Measurements from ENCODE around the gene ZSWIM1. TPM values are rescaled to one million over a fixed set of nuclear protein-coding genes. Genes with fewer than 3 reads are reported as not detected.
A peak's percentile ranks its signal among the peaks of the same experiment; 100 is the strongest.
"Not testable (repeated sequence)": the region's sequence is repeated elsewhere in the genome, so short reads cannot be mapped to it uniquely, and the experiment has no call there.

The ZSWIM1 gene
- total RNA-seq, 1 experiment from 2014 or later = 10.2 TPM

DNA sequence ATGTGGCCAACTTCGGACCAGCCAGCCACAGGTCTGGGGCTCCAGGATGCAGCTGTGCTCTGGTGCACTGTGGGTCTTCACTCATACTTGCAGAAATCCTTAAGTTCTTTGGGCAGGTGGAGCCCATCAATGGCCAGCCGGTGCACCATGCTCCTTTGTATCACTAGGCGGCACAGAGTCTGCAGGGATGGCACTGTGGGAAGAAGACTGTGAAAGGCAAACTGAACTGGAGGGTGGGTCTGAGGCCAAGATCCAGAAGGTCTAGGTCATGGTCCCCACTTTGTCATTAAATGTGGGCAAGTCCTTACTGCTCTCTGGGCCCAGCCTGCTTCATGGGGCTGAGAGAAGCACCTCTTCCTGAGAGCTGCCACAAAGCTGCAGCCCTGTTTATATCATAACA is 7.7 kb downstream of the ZSWIM1 start:
- DNase-seq (ENCODE audit: low spot score) = no peak

DNA sequence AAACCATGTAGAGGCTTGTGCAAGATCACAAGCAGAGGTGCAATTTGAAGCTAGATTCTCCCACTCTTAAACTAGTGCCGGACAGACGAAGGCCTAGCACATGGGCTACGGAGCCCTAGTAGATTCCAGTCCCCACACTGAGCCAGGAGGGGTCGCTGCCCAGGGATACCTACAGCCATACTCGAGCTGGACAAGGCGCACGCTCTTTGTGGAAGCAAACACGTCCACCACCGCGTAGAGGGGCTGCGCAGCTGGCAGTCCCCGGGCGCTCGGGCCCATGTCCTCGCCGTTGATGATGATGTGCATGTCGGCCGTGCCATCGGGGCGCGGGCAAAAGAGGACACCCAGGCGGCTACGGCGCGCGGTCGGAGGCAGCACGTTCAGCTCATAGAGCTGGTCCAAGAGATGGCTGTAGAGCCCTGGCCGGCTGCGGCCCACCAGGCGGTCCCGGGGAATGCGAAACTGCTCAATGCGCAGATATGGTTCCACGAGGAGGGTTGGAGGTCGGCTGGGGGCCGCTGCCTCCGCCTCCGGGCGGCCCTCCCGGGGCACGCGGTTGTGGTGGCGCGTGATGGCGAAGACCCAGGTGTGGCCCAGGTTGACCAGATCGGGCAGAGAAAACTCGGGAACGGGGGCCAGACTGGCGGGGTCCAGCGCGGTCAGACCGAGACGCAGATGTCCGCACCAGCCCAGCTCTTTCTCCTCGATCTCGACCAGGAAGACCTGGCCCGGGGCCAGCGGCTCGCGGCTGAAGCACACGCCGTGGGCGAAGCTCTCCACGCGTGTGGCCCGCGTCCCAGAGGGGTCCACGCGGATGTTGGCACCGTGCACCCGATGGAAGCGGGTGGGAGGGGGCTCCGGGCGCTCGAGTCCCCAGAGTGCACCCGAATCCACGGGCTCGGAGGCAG is 9.3 kb downstream of the ZSWIM1 start:
- DNase-seq (ENCODE audit: low spot score) = no peak

DNA sequence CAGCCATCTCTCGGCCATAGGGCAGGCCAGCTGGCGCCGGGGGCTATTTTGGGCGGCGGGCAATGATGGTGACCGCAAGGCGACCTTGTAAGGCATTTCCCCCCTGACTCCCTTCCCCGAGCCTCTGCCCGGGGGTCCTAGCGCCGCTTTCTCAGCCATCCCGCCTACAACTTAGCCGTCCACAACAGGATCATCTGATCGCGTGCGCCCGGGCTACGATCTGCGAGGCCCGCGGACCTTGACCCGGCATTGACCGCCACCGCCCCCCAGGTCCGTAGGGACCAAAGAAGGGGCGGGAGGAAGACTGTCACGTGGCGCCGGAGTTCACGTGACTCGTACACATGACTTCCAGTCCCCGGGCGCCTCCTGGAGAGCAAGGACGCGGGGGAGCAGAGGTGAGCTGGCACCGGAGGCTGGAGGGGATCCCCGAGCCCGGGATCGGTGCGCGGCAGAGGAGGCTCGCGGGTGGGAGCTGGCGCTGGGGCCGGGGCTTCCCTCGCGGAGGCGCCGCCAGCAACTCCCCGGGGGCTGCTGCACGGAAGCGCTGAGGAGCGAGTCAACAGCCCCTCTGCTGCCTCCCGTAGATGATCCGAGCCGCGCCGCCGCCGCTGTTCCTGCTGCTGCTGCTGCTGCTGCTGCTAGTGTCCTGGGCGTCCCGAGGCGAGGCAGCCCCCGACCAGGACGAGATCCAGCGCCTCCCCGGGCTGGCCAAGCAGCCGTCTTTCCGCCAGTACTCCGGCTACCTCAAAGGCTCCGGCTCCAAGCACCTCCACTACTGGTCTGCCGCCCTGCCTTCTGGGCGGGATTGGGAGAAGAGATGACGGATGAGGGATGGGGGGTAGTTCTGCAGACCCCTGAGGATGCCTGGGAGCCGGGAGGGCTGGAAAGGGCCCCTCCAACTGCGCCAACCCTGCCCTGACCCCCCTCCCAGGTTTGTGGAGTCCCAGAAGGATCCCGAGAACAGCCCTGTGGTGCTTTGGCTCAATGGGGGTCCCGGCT is 10.3 kb downstream of the ZSWIM1 start, which contains the start of the genes CTSA and NEURL2:
TSS of gene CTSA (plus strand) at position 351 of the 999 bp plus-strand sequence. CDS start at position 585, 234 bp downstream.
TSS of gene NEURL2 (minus strand) at position 224 of the 999 bp plus-strand sequence. CDS start at position 7, 217 bp downstream.
- DNase-seq (ENCODE audit: low spot score) = peak; percentile 78

DNA sequence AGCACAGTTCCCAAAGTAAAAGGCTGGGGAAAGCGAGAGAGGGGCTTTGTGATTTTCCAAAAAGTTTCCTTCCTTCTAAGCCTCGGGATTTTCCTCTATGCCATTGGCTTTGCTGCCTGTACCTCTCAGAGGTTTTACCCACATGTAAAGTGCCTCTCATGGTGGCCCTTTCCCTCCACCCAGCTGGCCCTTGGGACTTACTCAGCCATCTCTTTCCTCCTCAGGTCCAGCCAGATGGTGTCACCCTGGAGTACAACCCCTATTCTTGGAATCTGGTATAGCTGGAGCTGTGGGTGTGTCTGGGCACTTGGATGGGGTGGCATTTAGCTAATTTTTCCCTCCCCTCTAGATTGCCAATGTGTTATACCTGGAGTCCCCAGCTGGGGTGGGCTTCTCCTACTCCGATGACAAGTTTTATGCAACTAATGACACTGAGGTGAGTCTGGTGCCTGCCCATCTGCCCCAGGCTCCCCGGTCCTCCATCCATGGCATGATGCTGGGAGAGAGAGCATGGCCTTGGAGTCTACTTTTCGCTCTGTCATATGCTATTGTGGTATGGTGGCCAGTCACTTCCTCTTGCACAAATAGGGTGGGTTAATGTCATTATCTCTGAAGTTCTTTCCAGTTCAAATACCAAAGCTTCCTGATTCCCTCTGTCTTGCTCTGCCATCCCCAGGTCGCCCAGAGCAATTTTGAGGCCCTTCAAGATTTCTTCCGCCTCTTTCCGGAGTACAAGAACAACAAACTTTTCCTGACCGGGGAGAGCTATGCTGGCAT is 11.2 kb downstream of the ZSWIM1 start:
- no peak for DNase-seq (ENCODE audit: low spot score)

DNA sequence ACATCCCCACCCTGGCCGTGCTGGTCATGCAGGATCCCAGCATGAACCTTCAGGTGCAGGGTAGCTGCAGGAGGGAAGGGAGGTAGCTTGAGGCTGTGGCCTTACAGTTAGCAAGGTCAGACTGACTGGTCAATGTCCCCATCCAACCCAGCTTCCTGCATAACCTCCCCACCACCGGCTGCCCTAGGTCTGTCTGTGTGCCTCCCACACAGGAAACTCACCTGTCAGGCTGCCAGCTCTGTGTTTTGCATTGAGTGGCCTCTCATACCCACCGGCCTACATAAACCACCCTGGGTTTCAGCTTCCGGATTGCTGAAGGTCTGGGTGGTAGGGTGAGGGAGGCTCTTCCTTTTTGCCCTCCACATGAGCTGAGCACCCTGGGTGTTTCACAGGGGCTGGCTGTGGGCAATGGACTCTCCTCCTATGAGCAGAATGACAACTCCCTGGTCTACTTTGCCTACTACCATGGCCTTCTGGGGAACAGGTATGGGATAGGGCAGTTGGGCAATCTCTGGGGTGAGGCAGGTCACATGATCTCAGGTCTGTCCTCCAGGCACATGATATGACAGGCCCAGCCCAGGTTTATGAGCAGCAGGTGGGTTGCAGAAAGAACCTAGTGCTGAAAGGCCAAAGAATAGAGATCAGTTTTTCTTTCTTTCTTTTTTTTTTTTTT is 11.9 kb downstream of the ZSWIM1 start:
- DNase-seq (ENCODE audit: low spot score) = no peak

DNA sequence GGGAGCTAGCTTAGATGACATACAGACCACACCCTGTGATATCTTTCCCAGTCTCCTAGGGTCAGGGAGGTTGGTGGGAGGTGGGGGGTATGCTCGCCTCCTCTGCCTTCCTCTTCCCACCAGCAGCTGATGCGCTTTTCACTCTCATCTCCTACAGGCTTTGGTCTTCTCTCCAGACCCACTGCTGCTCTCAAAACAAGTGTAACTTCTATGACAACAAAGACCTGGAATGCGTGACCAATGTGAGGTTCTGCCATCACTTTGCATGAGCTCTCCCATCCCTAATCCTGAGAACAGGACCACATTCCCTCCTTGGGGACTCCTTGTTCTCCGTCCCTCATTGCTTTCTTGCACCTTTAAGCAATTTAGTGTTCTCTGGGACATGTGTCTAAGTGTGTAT is 12.8 kb downstream of the ZSWIM1 start:
- no peak for DNase-seq (ENCODE audit: low spot score)

DNA sequence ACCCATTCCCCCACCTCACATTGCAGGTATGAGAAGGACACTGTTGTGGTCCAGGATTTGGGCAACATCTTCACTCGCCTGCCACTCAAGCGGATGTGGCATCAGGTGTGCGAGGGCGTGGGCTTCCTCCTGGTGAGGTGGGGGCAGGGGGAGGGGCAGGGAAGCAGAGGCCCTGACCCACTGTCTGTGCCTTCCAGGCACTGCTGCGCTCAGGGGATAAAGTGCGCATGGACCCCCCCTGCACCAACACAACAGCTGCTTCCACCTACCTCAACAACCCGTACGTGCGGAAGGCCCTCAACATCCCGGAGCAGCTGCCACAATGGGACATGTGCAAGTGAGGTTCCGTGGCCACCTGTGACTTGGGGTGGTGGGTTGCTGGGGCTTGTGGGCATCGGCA is 13.8 kb downstream of the ZSWIM1 start:
- no peak for DNase-seq (ENCODE audit: low spot score)

DNA sequence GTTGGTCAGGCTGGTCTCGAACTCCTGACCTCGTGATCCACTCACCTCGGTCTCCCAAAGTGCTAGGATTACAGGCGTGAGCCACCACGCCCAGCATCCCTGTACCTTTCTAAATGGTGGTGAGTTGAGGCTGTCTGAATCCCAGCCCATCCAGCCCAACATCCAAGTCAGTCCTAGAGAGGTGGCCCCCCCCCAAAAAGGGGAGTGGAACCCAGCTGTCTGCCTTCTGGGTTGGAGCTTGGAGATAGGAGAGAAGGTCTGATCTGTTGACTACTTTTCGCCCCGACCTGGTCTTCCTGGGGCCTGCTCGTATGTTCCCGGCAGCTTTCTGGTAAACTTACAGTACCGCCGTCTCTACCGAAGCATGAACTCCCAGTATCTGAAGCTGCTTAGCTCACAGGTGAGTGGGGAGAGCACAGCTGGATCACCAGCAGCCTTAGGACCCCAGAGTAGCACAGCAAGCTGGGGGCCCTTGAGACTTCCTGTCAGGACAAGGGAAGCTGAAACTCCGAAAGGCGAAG is 15.7 kb downstream of the ZSWIM1 start:
- DNase-seq (ENCODE audit: low spot score) = no peak

DNA sequence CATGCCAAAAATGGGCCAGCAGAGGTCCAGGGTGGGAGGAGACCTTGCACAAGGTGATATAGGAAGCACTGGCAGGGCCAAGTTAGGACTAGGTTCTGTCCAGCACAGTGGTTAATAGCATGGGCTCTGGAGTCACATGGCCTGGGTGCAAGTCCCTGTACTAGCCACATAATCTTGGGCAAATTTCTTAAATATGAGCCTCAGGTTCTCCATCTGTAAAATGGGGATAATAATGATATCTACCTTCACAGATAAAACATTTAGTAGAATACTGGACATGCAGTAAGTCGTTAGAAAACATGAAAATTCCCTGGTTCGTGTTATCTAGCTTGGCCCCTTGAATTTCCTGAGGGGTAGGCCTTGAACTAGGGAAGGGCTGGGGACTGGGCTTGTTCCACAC is 16.3 kb downstream of the ZSWIM1 start:
- no peak for DNase-seq (ENCODE audit: low spot score)

DNA sequence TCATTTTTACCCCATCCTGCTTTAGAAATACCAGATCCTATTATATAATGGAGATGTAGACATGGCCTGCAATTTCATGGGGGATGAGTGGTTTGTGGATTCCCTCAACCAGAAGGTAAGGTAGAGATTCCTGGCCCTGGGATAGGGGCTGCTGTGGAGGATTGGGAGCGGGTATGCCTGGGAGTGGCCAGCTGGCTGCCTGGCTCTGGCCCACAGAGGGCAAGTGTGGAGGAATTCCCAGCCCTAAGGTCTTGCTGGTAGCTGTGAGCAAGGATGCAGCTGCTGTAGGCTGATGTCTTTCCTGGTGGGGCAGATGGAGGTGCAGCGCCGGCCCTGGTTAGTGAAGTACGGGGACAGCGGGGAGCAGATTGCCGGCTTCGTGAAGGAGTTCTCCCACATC is 16.7 kb downstream of the ZSWIM1 start:
- DNase-seq (ENCODE audit: low spot score) = no peak

DNA sequence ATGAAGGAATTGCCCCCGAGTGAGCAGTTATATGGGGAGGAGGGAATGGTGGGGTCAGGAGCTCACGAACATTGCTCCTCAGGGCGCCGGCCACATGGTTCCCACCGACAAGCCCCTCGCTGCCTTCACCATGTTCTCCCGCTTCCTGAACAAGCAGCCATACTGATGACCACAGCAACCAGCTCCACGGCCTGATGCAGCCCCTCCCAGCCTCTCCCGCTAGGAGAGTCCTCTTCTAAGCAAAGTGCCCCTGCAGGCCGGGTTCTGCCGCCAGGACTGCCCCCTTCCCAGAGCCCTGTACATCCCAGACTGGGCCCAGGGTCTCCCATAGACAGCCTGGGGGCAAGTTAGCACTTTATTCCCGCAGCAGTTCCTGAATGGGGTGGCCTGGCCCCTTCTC is 17.3 kb downstream of the ZSWIM1 start:
- DNase-seq (ENCODE audit: low spot score) = no peak

DNA sequence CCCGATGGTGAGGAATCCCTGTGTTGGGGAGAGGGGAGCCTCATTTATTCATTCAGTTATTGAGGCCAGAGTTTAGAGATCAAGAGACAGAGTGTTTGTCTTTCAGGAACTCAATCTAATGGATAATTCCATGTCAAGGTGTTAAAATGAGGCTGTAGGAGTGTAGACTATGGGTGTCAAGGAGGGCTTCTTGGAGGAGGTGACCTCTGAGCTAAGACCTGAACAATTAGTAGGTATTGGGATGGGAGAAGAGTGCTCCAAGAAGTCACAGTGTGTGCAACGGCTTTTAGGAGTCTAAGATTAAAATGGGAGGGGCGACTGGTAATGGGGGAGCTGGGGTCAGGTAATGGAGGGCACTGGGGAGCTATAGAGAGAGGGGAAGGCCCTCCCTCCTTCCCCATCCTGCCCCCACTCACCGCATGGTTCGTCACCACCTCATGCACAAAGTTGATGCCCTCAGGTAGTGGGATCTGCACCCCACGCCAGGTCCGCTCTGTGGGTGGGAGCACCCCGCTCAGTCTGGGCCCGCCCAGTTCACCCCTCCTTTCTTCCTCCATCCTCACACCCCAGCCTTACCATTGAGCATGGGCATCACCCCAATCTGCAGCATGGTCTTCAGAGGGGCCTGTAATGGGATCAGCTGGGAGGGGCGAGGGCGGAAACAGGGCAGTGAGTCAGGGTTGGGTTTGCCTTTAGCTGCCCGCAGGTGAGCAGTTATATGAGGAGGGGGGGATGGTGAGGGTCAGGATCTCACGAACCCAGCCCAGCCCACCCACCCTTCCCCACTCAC is 18.2 kb downstream of the ZSWIM1 start:
- DNase-seq (ENCODE audit: low spot score) = no peak

DNA sequence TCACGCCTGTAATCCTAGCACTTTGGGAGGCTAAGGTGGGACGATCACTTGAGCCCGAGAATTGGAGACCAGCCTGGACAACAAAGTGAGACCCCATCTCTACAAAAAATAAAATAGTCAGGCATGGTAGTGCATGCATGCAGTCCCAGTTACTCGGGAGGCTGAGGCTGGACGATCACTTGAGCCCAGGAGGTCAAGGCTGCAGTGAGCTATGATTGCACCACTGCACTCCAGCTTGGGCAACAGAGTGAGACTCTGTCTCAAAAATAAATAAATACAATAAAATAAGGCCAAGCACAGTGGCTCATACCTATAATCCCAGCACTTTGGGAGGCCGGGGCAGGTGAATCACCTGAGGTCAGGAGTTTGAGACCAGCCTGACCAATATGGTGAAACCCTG is 20.3 kb downstream of the ZSWIM1 start:
- not testable (repeated sequence) for DNase-seq (ENCODE audit: low spot score)

DNA sequence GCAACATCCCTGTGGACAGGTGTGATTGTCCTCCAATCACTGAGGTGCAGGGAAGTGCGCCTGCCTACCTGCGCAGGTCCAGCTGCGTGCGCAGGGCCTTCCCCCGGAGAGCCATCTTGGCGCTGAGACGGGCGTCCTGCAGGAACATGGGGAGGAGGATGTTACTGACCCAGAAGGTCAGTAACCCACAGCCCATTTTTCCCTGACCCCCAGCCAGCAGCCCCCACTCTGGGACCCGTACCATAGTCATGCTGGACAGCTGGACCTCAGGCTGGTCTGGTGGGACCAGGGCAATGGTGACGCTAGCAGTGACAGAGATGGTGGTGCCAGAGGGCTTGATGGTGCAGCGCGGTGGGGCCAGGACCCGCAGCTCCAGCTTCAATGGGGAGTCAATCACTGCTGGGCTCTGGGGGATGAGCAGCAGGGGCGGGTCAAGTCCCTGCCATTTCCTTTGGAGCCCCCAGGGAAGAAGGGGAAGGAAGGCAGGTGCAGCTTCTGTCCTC is 21.2 kb downstream of the ZSWIM1 start:
- DNase-seq (ENCODE audit: low spot score) = no peak

DNA sequence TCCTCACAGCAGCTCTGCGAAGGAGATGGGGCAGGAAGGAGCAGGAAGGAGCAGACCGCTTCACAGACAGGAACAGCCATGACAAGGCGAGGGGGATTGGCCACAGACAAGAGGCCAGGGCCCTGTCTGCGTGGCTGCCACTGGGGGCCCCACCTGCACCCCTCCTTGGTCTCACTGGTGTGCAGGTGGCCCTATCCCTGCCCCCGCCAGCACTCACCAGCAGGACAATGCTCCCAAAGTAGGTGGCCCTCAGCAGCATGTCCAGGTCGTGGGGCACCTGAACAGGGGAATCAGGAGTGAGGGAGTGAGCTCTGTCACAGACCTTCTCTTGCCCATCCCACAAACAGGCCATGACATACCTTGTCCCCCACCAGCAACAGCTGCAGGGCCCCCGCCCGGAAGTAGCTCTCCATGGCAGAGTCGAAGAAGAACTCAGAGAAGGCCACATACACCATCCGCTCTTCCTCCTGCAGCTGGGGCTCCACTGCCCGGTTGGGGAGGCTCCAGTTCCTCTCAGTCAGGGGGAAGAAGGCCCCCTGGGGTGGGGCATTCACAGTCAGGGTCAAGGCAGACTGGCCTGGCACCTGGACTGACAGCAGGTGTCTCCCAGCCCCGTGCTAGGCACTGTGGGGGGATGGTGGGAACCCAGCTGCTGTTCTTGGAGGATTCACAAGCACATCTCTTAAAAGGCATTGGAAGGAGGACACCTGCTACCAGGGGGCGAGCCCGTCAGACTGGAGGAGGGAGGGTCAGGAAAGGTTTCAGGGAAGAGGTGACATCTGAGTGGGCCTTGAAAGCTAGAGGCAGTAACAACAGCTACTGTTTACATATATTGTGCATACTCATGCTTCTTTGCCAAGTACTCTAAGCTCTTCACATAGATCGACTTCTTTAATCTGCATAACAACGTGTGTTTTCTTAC is 23.8 kb downstream of the ZSWIM1 start:
- no peak for DNase-seq (ENCODE audit: low spot score)

DNA sequence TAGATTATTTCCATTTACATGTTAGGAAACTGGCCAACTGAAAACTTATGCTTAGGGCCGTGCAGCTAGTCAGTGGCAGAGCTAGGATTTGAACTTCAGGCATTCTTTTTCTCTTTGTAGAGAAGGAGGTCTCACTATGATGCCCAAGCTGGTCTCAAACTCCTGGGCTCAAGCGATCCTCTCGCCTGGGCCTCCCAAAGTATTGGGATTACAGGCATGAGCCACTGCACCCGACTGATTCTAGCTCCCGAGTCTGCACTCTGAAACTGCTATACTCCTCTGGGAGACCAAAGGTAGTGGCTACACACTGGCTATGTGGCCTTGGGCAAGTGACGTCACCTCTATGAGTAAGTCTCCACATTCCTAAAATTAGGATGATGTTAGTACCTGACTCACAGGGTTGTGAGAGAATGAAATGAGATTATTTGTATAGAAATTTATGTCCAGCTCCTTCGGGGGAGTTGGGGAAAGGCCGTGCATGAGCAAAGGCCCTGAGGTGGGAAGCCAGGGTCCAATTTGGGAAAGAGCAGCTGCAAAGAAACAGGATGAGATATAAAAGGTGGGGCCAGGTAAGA is 24.6 kb downstream of the ZSWIM1 start:
- peak; percentile 81 for DNase-seq (ENCODE audit: low spot score)

DNA sequence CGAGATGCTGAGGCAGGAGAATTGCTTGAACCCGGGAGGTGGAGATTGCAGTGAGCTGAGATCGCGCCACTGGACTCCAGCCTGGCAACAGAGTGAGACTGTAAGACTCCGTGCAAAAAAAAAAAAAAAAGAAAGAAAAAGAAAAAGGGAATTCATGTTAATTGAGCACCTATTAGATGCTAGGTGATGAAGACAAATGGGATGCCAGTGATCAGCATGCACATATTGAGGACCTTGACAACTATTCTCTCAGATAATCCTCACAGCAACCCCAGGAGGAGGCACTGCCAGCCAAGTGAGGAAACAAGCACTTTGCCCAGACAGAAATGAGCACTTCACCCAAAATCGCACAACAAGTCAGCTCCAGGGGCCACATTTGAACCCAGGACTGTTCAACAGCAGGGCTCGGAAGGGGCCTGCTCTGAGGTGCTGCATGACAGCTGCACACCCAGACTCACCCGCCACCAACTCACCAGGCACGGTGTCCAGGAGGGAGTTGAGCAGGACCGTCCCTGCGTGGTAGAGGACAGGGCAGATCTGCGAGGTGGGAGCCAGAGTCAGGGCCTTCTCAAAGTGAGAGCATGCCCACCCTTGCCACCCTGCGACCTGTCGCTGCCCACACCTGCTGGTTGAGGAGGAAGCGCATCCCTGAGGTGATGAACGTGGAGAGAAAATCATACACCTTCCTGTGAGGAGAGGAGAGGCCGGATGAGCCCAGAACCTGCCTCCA is 26.4 kb downstream of the ZSWIM1 start:
- DNase-seq (ENCODE audit: low spot score) = no peak
